Neural cell (in vitro differentiated cells): ENCODE results near the gene ZNF655. TPM values are rescaled to one million over a fixed set of nuclear protein-coding genes. Genes with fewer than 3 reads are reported as not detected.

Source experiments
- H2AFZ ChIP-seq: fragments of 200-600, 300-800 bp; sonication (generic), shearing (Covaris generic); 2 replicates; pipeline ENCODE4 v1.6.0; 2014; ENCODE audit warnings: low read depth, mild to moderate bottlenecking, antibody characterized with exemption, low read length, moderate library complexity
- H3F3A ChIP-seq: fragments of 200-600 bp; shearing (Covaris generic); 2 replicates; pipeline ENCODE4 v1.6.1; 2016; ENCODE audit warnings: mild to moderate bottlenecking, moderate library complexity, mixed read lengths, antibody characterized with exemption, low read length; ENCODE audit not compliant: insufficient read depth, poor library complexity, severe bottlenecking
- H3K27ac ChIP-seq: fragments of 200-600, 300-800 bp; sonication (generic), shearing (Covaris generic); 2 replicates; pipeline ENCODE4 v1.5.1; 2014; ENCODE audit warnings: mild to moderate bottlenecking, low read length, moderate library complexity
- H3K27me3 ChIP-seq: fragments of 300-800, 200-600 bp; sonication (generic), shearing (Covaris generic); 2 replicates; pipeline ENCODE4 v1.6.0; 2014; ENCODE audit warnings: mild to moderate bottlenecking, low read depth, low read length, moderate library complexity; ENCODE audit not compliant: insufficient read depth
- H3K36me3 ChIP-seq: fragments of 300-800, 200-600 bp; sonication (generic), shearing (Covaris generic); 2 replicates; pipeline ENCODE4 v1.5.1; 2014; ENCODE audit warnings: mild to moderate bottlenecking, antibody characterized with exemption, low read length, moderate library complexity; ENCODE audit not compliant: insufficient read depth
- H3K4me2 ChIP-seq: fragments of 300-800, 200-600 bp; sonication (generic), shearing (Covaris generic); 2 replicates; pipeline ENCODE4 v1.6.0; 2014; ENCODE audit warnings: mild to moderate bottlenecking, low read length
- H3K4me3 ChIP-seq: fragments of 300-800, 200-600 bp; sonication (generic), shearing (Covaris generic); 2 replicates; pipeline ENCODE4 v1.5.1; 2014; ENCODE audit warnings: mild to moderate bottlenecking, low read length, moderate library complexity
- H3K79me2 ChIP-seq: fragments of 200-600 bp; shearing (Covaris generic); replicated peaks from 2 replicates; pipeline ENCODE4 v1.6.0; 2014; ENCODE audit warnings: mild to moderate bottlenecking, low read length, moderate library complexity; ENCODE audit not compliant: insufficient read depth
- H3K9ac ChIP-seq: fragments of 300-800, 200-600 bp; sonication (generic), shearing (Covaris generic); 2 replicates; pipeline ENCODE4 v1.6.1; 2016; ENCODE audit warnings: mild to moderate bottlenecking, low read length, mixed read lengths
- H3K9me2 ChIP-seq: fragments of 200-600 bp; shearing (Covaris generic); 2 replicates; pipeline ENCODE4 v1.6.1; 2016; ENCODE audit warnings: mild to moderate bottlenecking, low read length, mixed read lengths; ENCODE audit not compliant: insufficient read depth
- H3K9me3 ChIP-seq: fragments of 200-600, 300-800 bp; sonication (generic), shearing (Covaris generic); 2 replicates; pipeline ENCODE4 v1.6.1; 2016; ENCODE audit warnings: mild to moderate bottlenecking, mixed run types, low read length, moderate library complexity, mixed read lengths
- H4K20me1 ChIP-seq: fragments of 200-600 bp; shearing (Covaris generic); 2 replicates; pipeline ENCODE4 v1.6.1; 2016; ENCODE audit warnings: mild to moderate bottlenecking, mixed run types; ENCODE audit not compliant: insufficient read depth
- CTCF ChIP-seq: fragments of 450-650 bp; IDR thresholded peaks from 2 replicates; pipeline ENCODE4 v1.5.1; 2014; ENCODE audit warnings: antibody characterized with exemption, mild to moderate bottlenecking, moderate library complexity; ENCODE audit not compliant: poor library complexity, severe bottlenecking
- EP300 ChIP-seq: fragments of 450-650 bp; conservative IDR thresholded peaks from 2 replicates; pipeline ENCODE4 v1.6.1; 2014; ENCODE audit warnings: antibody characterized with exemption, mild to moderate bottlenecking, moderate library complexity; ENCODE audit not compliant: poor library complexity, severe bottlenecking
- EZH2 ChIP-seq: fragments of 200-600, 300-800 bp; shearing (Covaris generic), sonication (generic); IDR thresholded peaks from 2 replicates; pipeline ENCODE4 v1.6.1; 2014; ENCODE audit warnings: antibody characterized with exemption, low read length, borderline replicate concordance, mild to moderate bottlenecking; ENCODE audit not compliant: insufficient read depth, poor library complexity, severe bottlenecking
- MXI1 ChIP-seq: fragments of 450-650 bp; conservative IDR thresholded peaks from 2 replicates; pipeline ENCODE4 v1.6.1; 2014; ENCODE audit warnings: antibody characterized with exemption, mild to moderate bottlenecking; ENCODE audit not compliant: poor library complexity, severe bottlenecking
- POLR2AphosphoS5 ChIP-seq: IDR thresholded peaks from 2 replicates; pipeline ENCODE4 v1.6.1; 2012
- RAD21 ChIP-seq: fragments of 450-650 bp; conservative IDR thresholded peaks from 2 replicates; pipeline ENCODE4 v1.6.1; 2014; ENCODE audit warnings: antibody characterized with exemption, mild to moderate bottlenecking, moderate library complexity
- SMC3 ChIP-seq: fragments of 450-650 bp; conservative IDR thresholded peaks from 2 replicates; pipeline ENCODE4 v1.6.1; 2014; ENCODE audit warnings: antibody characterized with exemption, mild to moderate bottlenecking, moderate library complexity; ENCODE audit not compliant: poor library complexity
- TAF1 ChIP-seq: IDR thresholded peaks from 2 replicates; pipeline ENCODE4 v1.6.1; 2012; ENCODE audit warnings: low read depth
- polyA plus RNA-seq: library from polyadenylated mRNA; depleted of rRNA; stranded (reverse); fragments of >200 nt; gene quantifications from 2 replicates; pipeline ENCODE4 v1.2.3, GENCODE V29; 2014
- TF ChIP-seq, protein P1 (sequence below): IDR thresholded peaks from 2 replicates; pipeline ENCODE4 v1.6.1; 2012; ENCODE audit warnings: borderline replicate concordance

The ZNF655 gene
- polyA plus RNA-seq, 1 donor from 2014 or later, result 89.0 TPM

DNA sequence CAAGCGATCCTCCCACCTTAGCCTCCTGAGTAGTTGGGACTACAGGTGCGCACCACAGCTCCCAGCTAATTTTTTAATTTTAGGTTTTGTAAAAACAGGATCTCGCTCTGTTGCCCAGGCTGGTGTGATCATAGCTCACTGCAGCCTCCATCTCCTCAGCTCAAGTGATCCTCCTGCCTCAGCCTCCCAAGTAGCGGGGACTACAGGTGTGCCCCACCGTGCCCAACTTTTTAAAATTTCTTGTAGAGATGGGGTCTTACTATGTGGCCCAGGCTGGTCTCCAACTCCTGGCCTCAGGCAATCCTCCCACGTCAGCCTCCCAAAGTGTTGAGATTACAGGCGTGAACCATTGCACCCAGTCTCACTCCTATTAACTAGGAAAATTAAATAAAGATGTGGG is 47.1 kb downstream of the ZNF655 start:
- Histone ChIP-seq H3K9ac (no peak overlapping the region), H3K27ac (no peak overlapping the region), H3K4me3 (no peak overlapping the region), H2AFZ (no peak overlapping the region), H3K27me3 (no peaks in the 10 kb centered on the region), H3K9me3 (no peaks in the 10 kb centered on the region), H4K20me1 (no peaks in the 10 kb centered on the region), H3K4me2 (no peak overlapping the region), H3K79me2 (no peaks in the 10 kb centered on the region), H3F3A (no peaks in the 10 kb centered on the region), H3K36me3 (no peaks in the 10 kb centered on the region), H3K9me2 (no peaks in the 10 kb centered on the region)
- no peak for TF ChIP-seq EP300
- no peak for TF ChIP-seq POLR2AphosphoS5
- no peak for TF ChIP-seq MXI1
- TF ChIP-seq CTCF, result no peak
- no peak for TF ChIP-seq TAF1
- TF ChIP-seq SMC3, result no peak
- no peak for TF ChIP-seq RAD21
- TF ChIP-seq EZH2, result no peak
- TF ChIP-seq, protein P1, sequence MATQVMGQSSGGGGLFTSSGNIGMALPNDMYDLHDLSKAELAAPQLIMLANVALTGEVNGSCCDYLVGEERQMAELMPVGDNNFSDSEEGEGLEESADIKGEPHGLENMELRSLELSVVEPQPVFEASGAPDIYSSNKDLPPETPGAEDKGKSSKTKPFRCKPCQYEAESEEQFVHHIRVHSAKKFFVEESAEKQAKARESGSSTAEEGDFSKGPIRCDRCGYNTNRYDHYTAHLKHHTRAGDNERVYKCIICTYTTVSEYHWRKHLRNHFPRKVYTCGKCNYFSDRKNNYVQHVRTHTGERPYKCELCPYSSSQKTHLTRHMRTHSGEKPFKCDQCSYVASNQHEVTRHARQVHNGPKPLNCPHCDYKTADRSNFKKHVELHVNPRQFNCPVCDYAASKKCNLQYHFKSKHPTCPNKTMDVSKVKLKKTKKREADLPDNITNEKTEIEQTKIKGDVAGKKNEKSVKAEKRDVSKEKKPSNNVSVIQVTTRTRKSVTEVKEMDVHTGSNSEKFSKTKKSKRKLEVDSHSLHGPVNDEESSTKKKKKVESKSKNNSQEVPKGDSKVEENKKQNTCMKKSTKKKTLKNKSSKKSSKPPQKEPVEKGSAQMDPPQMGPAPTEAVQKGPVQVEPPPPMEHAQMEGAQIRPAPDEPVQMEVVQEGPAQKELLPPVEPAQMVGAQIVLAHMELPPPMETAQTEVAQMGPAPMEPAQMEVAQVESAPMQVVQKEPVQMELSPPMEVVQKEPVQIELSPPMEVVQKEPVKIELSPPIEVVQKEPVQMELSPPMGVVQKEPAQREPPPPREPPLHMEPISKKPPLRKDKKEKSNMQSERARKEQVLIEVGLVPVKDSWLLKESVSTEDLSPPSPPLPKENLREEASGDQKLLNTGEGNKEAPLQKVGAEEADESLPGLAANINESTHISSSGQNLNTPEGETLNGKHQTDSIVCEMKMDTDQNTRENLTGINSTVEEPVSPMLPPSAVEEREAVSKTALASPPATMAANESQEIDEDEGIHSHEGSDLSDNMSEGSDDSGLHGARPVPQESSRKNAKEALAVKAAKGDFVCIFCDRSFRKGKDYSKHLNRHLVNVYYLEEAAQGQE, result no peak

DNA sequence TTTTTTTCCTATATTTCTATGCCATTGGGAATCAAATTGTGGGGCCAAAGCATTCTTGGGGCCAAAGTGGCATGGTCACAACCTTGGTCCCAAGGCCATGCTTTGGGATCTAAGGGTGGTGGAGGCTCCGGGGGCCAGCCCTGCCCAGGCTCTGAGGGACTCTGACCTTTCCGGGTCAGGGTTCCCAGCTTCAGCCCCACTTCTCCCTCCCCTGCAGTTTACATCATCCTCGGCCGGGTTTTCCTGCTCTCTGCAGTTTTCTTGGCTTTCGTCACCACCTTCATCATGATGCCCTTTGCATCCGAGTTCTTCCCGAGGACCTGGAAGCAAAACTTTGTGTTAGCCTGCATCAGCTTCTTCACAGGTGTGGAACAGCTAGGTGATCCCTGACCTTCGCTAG is 48.1 kb downstream of the ZNF655 start:
- Histone ChIP-seq H3K9ac (no peak overlapping the region), H3F3A (no peaks in the 10 kb centered on the region), H3K79me2 (no peaks in the 10 kb centered on the region), H2AFZ (no peak overlapping the region), H4K20me1 (no peaks in the 10 kb centered on the region), H3K27me3 (no peaks in the 10 kb centered on the region), H3K4me3 (no peak overlapping the region), H3K36me3 (no peaks in the 10 kb centered on the region), H3K4me2 (no peak overlapping the region), H3K9me2 (no peaks in the 10 kb centered on the region), H3K9me3 (no peaks in the 10 kb centered on the region), H3K27ac (no peak overlapping the region)
- TF ChIP-seq EZH2 (no peak), MXI1 (no peak), RAD21 (no peak), EP300 (no peak), SMC3 (no peak), CTCF (no peak), TAF1 (no peak), POLR2AphosphoS5 (no peak)
- TF ChIP-seq, protein P1, result no peak
